Caco-2 (cell line): ENCODE data around the gene SIRT7. TPM values are rescaled to one million over a fixed set of nuclear protein-coding genes. Genes with fewer than 3 reads are reported as not detected.
A peak's percentile ranks its signal among the peaks of the same experiment; 100 is the strongest.

Experiments used
- BruUV-seq: library from RNA; stranded (reverse); fragments of 400-500 nt; replicated peaks from 2 replicates; lab custom pipeline; 2021; lab: Mats Ljungman, UMichigan
- CTCF ChIA-PET: fragments of 300-600 bp; sonication (Branson Sonifier 250); formaldehyde crosslinking; loops from one replicate; lab custom pipeline; 2022; ENCODE audit warnings: antibody characterized with exemption; lab: Charles Lee
- POLR2A ChIA-PET: fragments of 300-600 bp; sonication (Branson Sonifier 250); formaldehyde crosslinking; loops from one replicate; lab custom pipeline; 2022; ENCODE audit warnings: antibody characterized with exemption; lab: Charles Lee
- DNase-seq, 2 experiments: peaks; one replicate each; pipeline versions ENCODE4 v3.0.0 to v3.0.0-alpha.2; 2020 to 2022
- H3K27me3 ChIP-seq: replicated peaks from 2 replicates; pipeline ENCODE4 v1.6.0; 2011; ENCODE audit warnings: low read length; ENCODE audit not compliant: control insufficient read depth, insufficient read depth
- H3K36me3 ChIP-seq: 2 replicates; pipeline ENCODE4 v1.5.1; 2011; ENCODE audit warnings: low read length; ENCODE audit not compliant: control insufficient read depth, insufficient read depth
- H3K4me1 ChIP-seq: fragments of 250-450 bp; sonication (Bioruptor Pico); 2 replicates; pipeline ENCODE4 v1.5.1; 2020; ENCODE audit warnings: mild to moderate bottlenecking
- H3K4me3 ChIP-seq: 2 replicates; pipeline ENCODE4 v1.5.1; 2011; ENCODE audit warnings: low read depth, mild to moderate bottlenecking, control low read depth, low read length
- H3K9me3 ChIP-seq: fragments of 250-450 bp; sonication (Bioruptor Pico); 2 replicates; pipeline ENCODE4 v1.5.1; 2020; ENCODE audit warnings: mild to moderate bottlenecking, moderate library complexity
- H3K27ac Mint-ChIP-seq: one replicate; pipeline ENCODE4 v1.8.0; 2022; ENCODE audit warnings: mixed read lengths; ENCODE audit not compliant: unreplicated experiment
- H3K27me3 Mint-ChIP-seq: one replicate; pipeline ENCODE4 v1.8.0; 2022; ENCODE audit warnings: mixed read lengths; ENCODE audit not compliant: insufficient read depth, unreplicated experiment
- H3K36me3 Mint-ChIP-seq: one replicate; pipeline ENCODE4 v1.8.0; 2022; ENCODE audit warnings: mild to moderate bottlenecking, mixed read lengths; ENCODE audit not compliant: insufficient read depth, unreplicated experiment
- H3K4me1 Mint-ChIP-seq: one replicate; pipeline ENCODE4 v1.8.0; 2022; ENCODE audit warnings: low read depth, mixed read lengths; ENCODE audit not compliant: unreplicated experiment
- H3K4me3 Mint-ChIP-seq: one replicate; pipeline ENCODE4 v1.8.0; 2022; ENCODE audit warnings: mild to moderate bottlenecking, moderate library complexity, mixed read lengths; ENCODE audit not compliant: unreplicated experiment
- H3K9me3 Mint-ChIP-seq: one replicate; pipeline ENCODE4 v1.8.0; 2022; ENCODE audit warnings: mixed read lengths; ENCODE audit not compliant: unreplicated experiment
- CTCF ChIP-seq, 2 experiments: fragments of 200-600 bp in 1 of 2; IDR thresholded peaks; 1 replicate in 1 of 2; 2 replicates in 1 of 2; pipeline versions ENCODE4 v1.5.1 to v1.8.0; 2011 to 2022; ENCODE audit warnings: antibody characterized with exemption in 1 of 2, control low read depth in 1 of 2, inconsistent platforms in 1 of 2, low read depth in 1 of 2, low read length in 1 of 2, mild to moderate bottlenecking in 1 of 2, moderate library complexity in 1 of 2; ENCODE audit not compliant: insufficient read depth in 1 of 2, severe bottlenecking in 1 of 2, unreplicated experiment in 1 of 2
- intact Hi-C: fragments of 100-400 bp; cut with micrococcal nuclease; formaldehyde crosslinking; loops from one replicate; pipeline ENCODE4 v1.10.0; 2022; ENCODE audit not compliant: unreplicated experiment
- total RNA-seq: library from RNA; stranded (reverse); gene quantifications from 2 replicates; pipeline ENCODE4 v1.2.3, GENCODE V29; 2022

The SIRT7 gene
- total RNA-seq, 1 experiment from 2014 or later: 55.6 TPM

DNA sequence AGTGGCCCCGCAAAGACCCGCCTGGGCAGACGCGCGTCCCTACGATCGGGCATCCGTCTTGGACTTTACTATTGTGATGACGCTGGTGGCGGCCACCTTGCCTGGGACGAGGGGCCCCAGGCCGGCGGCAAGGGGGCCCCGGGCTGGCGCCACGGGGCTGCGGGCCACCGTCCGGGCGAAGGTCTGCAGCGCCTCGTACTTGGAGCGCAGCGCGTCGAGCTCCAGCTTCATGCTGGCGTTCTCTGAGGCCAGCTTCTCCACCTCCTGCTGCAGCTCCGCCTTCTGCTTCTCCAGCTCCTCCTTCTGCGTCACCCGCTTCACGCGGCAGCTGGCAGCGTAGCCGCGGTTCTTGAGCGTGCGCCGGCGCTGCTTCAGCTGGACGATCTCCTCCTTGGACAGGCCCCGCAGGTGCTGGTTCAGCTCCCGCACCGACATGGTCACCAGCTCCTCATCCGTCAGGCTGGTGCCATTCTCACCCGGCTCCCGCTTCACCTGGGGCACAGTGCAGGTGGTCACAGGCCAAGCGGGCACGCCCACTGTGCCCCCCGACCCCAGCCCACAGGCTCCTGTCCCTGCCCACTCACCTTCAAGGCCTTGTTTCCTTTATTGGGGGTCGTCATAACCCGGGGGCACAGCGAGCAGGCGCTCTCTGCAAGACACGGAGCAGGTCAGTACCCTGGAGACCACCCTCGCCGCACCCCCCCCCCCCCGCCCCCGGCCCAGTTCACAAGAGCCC lies 4.8 kb upstream of the SIRT7 start:
- H3K9me3 ChIP-seq: no peaks in the 10 kb centered on the region
- H3K27me3 Mint-ChIP-seq: no peaks in the 10 kb centered on the region
- no TSS peak for BruUV-seq
- H3K4me1 ChIP-seq: peaks cover 14% of the 10 kb centered on the region
- peaks cover 60% of the 10 kb centered on the region for H3K36me3 Mint-ChIP-seq
- H3K4me3 ChIP-seq: no peak overlapping the region
- TF ChIP-seq CTCF (IDR thresholded peaks at IDR 0.05; ENCODE audit: insufficient read depth in 1 of 2, low read depth in 1 of 2, low read length in 1 of 2, severe bottlenecking in 1 of 2, unreplicated experiment in 1 of 2): no peak
- peaks cover 6% of the 10 kb centered on the region for H3K36me3 ChIP-seq
- H3K27ac Mint-ChIP-seq: peak overlapping the region; percentile 86
- H3K4me1 Mint-ChIP-seq: peaks cover 24% of the 10 kb centered on the region
- no peak overlapping the region for H3K4me3 Mint-ChIP-seq
- intact Hi-C loops: no loop called here
- ChIA-PET POLR2A (no interaction called here), CTCF (no interaction called here)
- no peaks in the 10 kb centered on the region for H3K9me3 Mint-ChIP-seq
- H3K27me3 ChIP-seq: no peaks in the 10 kb centered on the region
- no peak for DNase-seq

GRCh38 chr17:81921996-81922565 lies 4.1 kb upstream of the SIRT7 start:
- H3K27me3 ChIP-seq: no peaks in the 10 kb centered on the region
- no TSS peak for BruUV-seq
- Mint-ChIP-seq H3K36me3 (peaks cover 67% of the 10 kb centered on the region), H3K9me3 (no peaks in the 10 kb centered on the region), H3K4me3 (no peak overlapping the region), H3K27ac (peak overlapping the region; percentile 25), H3K4me1 (peaks cover 27% of the 10 kb centered on the region), H3K27me3 (no peaks in the 10 kb centered on the region)
- H3K4me3 ChIP-seq: no peak overlapping the region
- POLR2A ChIA-PET: no interaction called here
- CTCF ChIA-PET: no interaction called here
- no peak for DNase-seq
- intact Hi-C loops: no loop called here
- H3K4me1 ChIP-seq: peaks cover 14% of the 10 kb centered on the region
- TF ChIP-seq CTCF (IDR thresholded peaks at IDR 0.05; ENCODE audit: insufficient read depth in 1 of 2, low read depth in 1 of 2, low read length in 1 of 2, severe bottlenecking in 1 of 2, unreplicated experiment in 1 of 2): no peak
- H3K9me3 ChIP-seq: no peaks in the 10 kb centered on the region
- peaks cover 6% of the 10 kb centered on the region for H3K36me3 ChIP-seq

GRCh38 chr17:81921537-81921862 lies 3.5 kb upstream of the SIRT7 start:
- Mint-ChIP-seq H3K4me1 (peaks cover 32% of the 10 kb centered on the region), H3K27ac (no peak overlapping the region), H3K4me3 (no peak overlapping the region), H3K9me3 (no peaks in the 10 kb centered on the region), H3K27me3 (no peaks in the 10 kb centered on the region), H3K36me3 (peaks cover 69% of the 10 kb centered on the region)
- no peak overlapping the region for H3K4me3 ChIP-seq
- no TSS peak for BruUV-seq
- no peak for TF ChIP-seq CTCF (IDR thresholded peaks at IDR 0.05; ENCODE audit: insufficient read depth in 1 of 2, low read depth in 1 of 2, low read length in 1 of 2, severe bottlenecking in 1 of 2, unreplicated experiment in 1 of 2)
- intact Hi-C loops: no loop called here
- POLR2A ChIA-PET: no interaction called here
- peaks cover 19% of the 10 kb centered on the region for H3K4me1 ChIP-seq
- CTCF ChIA-PET: interaction anchor here (0.5 kb wide), 1 partner anchor 29 kb away, joined by 3 read pairs; no protein-coding TSS in a partner anchor
- H3K9me3 ChIP-seq: no peaks in the 10 kb centered on the region
- no peak for DNase-seq
- peaks cover 6% of the 10 kb centered on the region for H3K36me3 ChIP-seq
- no peaks in the 10 kb centered on the region for H3K27me3 ChIP-seq
